Occipital lobe (tissue), 2 donors: ENCODE results near the gene CABLES2. TPM values are rescaled to one million over a fixed set of nuclear protein-coding genes. Genes with fewer than 3 reads are reported as not detected.

ENCODE experiments used
- DNase-seq: peaks from one replicate; lab custom pipeline; 2025; lab: John Stamatoyannopoulos, UW
- total RNA-seq: library from RNA; depleted of rRNA; stranded (reverse); fragments of >200 nt; gene quantifications from one replicate; pipeline ENCODE4 v1.2.3, GENCODE V29; 2014

CABLES2 gene, protein sequence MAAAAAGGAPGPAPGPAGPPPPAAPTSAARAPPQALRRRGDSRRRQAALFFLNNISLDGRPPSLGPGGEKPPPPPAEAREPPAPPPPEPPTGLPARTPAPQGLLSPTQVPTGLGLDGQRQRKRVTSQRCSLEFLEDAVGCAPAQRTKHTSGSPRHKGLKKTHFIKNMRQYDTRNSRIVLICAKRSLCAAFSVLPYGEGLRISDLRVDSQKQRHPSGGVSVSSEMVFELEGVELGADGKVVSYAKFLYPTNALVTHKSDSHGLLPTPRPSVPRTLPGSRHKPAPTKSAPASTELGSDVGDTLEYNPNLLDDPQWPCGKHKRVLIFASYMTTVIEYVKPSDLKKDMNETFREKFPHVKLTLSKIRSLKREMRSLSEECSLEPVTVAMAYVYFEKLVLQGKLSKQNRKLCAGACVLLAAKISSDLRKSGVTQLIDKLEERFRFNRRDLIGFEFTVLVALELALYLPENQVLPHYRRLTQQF
- total RNA-seq: 2.3 TPM

DNA sequence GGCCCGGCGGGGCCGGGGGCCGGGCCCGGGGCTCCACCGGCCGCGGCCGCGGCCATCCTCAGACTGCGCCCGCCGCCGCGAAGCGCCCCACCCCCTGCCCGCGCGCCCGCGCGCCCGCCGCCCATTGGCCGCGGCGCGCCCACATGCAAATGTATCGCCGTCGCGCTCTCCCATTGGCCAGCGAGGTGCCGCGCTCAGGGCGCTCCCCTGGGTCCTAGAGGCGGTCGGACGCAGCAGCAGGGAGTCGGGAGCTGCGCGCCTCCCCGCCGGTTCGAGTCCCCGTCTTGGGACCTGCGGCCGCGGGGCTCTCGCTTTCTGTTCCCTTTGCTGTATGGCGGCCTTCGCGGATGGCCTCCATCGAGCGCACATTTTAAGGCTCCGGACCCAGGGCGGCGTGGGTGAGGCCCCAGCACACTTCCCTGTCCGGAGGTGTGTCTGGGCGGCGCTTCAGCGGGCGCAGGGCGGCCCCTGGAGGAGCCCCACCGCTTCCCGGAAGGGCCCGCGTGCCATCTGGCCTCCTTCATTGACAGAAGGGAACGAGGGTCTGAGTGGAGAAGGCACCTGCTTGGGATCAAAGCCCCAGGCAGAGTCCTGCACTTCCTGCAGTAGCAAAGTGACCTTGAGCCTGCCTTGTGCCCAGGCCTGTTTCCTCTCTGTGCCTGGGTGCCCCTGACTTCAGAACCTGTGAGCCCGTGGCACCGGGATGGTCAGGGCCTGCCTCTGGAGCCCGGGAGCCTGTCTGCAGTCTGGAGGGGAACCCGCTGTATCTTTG lies at the start of gene CABLES2:
Gene CABLES2 (minus strand): TSS at position 65 of the 772 bp plus-strand sequence. CDS start 9 bp downstream, at position 56.
- peak; percentile 94 for DNase-seq

DNA sequence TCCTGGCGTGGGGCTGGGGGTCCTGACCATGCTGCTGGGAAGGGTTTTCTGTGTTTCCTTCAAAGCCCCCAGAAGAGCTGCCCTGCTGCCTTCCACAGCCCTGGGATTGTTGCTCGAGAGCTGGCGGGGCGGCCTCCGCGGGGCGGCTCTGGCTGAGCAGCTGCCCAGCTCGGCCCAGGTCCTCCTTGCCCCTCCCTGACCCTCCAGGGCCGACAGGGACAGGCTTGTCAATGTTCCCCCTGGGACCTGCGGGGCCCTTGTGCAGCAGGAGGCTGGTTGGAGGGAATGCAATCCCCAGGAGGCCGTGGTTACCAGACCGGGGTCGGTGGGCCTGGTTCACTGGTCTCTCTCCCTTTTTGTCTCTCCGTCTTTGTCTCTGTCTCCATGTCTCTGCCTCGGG lies 48.8 kb upstream of the CABLES2 start:
- no peak for DNase-seq

DNA sequence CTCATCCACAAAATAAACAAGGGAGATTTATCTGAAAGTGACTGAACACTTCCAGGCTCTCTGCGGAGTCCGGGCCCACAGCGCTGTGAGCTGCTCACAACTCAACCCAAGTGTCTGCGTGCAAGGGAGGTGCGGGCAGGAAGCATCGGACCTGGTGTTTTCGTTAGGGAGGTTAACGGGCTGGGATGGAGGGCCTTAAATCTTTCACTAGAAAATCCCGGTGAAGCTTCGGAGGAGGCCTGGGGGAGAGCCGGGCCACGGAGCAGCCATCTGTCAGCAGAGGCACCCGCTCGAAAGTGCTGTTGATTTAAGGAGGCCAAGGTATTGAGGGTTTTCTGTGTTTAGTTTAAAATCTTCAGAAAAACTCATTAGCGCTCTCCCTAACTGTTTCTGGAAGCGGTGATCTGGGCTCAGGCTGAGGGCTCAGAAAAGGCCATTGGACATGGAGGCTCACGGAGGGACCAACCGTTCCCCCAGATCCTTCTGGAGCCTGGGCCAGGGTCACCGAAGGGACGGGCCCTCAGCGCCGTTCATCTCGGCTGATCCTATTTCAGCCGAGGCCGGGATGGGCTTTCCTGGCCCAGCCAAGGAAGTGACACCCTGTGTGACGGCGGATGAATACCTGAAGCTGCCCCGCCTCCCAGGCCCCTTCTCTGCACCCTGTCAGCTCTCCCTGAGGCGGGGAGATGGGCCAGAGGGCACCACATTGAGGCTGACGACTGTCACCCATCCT lies 48.0 kb upstream of the CABLES2 start:
- DNase-seq: no peak

DNA sequence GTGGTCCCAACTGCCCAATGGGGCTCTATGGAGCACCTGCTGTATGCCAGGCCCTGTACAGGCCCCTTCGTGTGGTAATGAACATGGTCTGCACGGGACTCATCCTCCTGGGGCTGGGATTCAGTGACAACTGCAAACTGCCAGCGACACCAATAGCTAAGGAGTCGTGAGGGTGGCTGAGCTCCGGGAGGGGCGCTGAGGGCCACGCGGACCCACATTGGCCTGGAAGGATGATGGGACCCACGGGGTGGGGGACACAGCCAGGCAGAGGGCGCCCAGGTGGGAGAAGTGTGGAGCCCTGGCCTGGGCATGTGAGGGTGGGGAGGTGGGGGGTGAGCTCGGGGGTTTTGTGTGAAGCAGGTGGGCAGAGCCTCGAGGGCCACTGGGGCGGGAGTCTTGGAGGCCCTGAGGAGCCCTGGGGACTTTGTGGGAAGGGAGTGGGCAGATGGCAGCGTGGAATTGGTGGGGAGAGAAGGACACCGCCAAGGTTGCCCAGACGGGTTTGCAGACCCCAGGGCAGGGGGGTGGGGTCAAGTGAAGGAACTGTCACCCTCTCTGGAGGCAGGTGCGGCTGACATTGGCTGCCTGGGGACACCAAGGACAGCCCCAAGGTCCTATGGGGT lies 46.2 kb upstream of the CABLES2 start:
- no peak for DNase-seq

DNA sequence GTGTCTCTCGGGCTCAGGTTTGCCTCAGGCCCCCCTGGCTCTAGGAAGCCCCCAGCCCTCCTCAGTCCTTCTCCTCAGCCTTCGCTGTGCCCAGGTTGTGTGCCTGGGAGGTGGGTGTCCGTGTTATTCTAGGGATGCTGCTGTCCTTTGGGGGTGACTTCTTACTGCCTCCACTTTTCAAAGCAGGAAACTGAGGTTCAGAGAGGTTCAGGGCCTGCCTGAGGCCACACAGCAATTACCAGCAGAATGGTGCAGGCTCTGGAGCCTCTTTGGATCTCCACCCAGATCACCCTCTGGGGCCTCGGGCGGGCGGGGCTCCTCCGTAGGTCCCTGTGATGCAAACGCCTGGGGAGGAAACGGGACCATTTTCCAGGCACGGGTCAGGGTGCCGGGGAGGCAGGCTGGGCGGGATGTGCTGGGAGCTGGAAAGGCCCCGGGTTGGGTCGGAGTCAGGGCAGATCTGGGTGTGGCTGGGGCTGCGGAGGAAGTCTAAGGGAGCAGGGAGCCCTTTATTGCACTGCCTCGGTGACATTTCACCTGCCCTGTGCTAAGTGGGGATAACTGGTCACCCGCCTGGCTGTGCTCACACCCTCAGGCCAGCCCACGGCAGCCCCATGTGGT lies 45.5 kb upstream of the CABLES2 start:
- DNase-seq: no peak

DNA sequence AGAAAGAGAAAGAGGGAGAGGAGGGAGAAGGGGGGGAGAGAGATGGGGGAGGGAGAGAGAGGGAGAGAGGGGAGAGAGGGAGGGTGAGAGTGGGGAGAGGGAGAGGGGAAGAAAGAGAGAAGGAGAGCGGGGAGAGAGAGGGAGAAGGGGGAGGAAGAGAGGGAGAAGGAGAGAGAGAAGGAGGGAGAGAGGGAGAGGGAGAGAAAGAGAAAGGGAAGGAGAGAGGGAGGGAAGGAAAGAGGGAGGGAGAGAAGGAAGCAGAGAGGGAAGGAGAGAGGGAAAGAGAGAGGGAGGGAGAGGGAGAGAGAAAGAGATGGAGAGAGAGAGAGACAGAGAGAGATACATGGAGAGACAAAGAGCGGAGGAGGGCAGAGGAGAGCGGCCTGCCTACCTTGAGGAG lies 44.9 kb upstream of the CABLES2 start:
- DNase-seq: no peak

DNA sequence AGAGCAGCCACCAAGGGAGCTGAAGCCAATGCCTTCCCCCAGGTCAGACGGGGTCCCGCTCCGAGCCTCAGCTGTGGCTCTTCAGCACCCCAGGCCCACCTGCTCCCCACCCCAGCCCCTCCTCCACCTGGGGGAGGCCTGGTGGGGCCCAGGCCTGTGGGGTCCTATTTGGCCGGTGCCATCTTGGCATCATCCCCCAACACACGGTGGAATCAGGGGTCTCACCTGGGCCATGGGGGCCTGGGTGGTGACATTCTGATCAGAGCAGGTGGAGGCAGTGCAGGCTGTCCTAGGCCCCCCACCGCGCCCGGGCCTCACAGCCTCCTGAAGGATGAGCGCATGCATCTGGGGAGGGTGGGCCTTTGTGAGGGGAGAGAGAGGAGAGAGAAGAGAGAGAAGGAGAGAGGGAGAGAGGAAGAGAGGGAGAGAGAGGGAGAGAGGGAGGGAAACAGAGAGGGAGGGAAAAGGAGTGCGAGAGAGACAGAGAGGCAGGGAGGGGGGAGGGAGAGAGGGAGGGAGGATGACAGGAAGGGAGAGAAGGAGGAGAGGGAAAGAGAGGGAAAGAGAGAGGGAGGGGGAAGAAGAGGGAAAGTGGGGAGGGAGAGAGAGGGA lies 44.2 kb upstream of the CABLES2 start:
- no peak for DNase-seq

DNA sequence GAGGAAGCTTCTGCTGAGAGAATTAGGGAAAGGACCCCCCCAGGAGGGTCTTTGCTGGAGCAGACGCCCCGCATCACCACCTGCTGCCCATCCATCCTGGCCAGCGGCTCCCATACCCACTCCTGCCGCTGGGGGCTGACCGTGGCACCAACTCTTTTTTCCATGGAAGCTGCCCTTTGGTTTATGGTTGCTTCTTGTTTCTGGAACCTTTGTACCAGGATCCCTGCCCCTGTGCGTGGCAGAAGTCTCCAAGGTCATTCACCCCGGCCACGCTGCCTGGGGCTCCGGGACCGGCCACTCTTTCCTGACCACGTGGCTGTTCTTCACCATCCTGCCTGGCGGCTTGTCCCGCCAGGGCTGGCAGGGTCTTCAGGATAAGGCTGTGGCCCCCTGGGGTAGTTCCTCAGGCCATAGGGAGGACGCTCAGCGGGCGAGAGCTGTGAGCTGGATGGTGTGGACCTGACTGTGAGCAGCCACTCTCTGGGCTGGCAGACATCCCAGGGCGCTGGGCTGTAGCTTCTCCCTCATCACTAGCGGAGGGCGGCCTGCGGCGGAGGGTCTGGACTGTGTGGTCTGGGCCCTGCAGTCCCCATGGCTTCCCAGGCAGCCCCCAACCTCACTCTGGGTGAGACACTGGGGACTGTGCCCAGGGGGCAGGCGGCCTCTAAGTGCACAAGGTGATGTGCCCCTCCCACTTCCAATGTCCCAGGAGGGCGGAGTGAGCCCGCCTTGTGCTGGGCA lies 43.0 kb upstream of the CABLES2 start:
- no peak for DNase-seq

DNA sequence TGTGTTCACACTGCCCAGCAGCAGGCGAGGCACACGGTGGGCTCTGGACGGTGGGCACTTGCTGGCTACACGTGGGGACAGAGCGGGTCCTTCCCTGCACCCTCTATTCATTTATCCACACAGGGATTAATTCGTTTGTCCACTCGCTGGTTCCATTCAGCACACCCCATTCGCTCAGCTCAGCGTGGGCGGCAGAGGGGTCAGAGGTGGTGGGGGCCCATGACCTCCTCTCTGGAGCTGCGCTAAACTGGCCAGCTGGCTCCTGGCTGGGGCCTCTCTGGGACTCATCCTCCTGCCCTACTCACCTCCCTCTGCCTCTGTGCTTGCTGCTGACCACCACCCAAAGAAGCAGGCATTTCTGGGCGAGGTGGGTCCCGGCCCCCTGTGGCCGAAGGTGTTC lies 41.7 kb upstream of the CABLES2 start:
- no peak for DNase-seq

DNA sequence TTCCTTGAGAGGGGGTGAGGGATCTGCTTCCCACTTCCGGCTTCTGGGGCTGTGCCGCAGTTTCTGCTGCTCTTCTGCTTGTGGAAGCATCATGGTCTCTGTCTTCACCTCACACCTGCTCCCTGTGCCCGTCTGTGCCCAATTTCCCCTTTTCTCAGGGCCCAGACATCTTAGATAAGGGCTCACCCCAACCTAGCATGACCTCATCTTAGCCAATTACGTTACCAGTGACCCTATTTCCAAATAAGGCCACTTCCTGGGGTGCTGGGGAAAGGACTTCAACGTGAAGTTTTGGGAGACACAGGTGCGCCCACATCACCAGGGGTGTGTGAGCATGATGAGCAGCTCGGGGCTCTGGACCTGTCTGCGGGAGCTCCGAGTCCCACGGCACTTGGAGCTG lies 41.0 kb upstream of the CABLES2 start:
- no peak for DNase-seq

DNA sequence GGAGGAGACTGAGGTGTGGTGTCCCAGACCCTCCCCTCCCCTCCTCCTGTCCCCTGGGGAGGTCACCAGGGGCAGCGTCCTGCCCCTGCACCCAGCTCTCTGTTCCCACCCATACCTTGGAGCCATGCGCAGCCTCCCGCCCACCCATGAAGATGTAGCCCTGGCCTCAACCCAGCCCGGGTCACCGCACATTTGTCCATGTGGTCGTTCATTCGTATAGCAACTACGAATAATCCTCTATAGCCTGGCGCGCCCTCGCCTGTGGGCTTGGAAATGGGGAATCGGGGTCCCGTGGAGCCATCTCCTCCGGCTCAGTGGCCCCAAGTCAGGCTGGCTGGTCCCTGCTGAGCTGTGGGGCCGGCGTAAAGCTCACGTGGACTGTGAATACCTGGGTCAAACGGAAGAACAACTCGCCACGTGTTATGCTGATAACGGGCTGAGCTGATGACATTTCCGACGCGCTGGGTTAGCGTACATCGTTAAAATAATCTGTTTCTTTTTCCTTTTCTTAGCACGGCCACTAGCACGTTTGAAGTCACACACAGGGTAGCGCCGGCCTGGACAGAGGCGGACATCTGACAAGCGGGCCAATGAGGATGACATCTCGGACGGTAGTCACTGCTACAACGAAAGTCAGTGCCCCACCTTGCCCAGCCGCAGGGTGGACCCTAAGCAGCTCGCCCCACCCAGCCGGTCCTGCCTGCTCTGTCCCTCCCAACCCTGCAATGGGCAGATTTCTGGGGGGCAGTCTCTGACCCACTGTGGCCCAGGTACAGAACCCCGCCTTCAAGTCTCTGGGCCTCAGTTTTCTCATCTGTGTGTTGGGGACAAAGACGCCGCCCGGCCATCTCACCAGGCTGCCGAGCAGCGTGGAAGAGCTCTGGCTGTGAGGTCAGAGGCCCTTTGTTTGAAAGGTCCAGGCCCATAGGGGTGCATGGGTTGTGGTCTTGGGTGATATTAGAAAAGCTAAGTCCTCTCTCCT lies 40.1 kb upstream of the CABLES2 start:
- no peak for DNase-seq

DNA sequence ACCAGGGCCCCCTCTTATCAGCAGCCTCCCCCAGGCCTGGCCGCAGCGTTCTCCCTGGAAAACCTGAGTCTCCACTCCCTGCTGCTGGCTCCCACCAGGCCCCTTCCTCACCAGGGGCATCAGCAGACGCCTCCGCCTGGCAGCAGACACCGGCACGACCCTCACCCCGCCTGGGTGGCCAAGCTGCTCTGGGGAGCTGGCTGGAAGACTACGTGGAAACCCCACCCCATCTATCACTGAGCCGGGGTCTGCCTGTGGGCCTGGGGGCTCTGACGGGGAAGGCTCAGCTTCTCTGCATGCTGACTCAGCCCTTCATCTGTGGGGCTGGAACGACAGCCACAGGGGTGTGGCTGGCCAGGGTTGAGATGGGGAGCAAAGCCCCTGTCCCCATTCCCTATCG lies 39.4 kb upstream of the CABLES2 start:
- DNase-seq: no peak

DNA sequence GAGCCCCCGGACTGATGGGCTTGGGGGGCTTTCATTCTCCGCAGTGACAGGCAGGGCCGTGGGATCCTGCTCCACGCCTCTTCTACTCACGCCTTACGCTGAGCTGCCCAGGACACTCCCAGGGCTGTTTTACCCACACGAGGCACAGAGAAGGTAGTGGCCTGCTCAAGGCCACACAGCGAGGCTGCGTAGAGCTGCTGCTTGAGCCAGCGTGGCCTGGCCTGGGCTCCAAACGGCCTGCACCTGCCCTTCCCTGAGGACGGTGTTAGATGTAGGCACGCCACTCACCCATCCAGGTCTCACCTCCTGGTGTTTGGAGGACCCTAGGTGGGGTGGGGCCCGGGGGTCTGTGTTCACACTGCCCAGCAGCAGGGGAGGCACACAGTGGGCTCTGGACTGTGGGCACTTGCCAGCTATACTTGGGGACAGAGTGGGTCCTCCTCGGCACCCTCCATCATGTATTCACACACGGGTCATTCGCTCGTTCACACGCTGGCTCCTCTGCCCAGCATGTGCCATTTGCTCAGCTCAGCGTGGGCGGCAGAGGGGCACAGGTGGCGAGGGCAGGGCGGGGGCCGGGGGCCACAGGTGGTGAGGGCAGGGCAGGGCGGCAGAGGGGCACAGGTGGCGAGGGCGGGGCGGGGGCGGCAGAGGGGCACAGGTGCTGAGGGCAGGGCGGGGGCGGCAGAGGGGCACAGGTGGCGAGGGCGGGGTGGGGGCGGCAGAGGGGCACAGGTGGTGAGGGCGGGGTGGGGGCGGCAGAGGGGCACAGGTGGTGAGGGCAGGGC lies 38.7 kb upstream of the CABLES2 start:
- DNase-seq: no peak

DNA sequence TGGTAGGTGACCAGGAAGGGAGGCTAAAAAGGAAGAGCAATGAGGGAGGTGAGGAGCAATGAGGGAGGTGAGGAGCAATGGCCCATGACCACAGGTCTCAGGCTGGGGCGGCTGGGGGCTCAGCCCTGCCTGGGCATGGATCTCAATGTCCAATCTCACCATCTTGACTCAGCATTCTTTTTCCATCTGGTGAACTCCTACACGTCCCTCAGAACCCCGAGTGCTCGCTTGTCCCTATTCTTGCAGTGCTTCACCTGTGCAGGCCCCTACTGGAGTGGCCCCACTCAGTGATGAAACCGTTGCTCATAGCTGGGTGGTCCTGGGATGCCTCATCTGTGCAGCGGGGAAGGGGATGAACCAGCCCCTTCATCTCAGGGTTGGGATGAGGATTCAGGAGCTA lies 37.2 kb upstream of the CABLES2 start:
- DNase-seq: no peak

DNA sequence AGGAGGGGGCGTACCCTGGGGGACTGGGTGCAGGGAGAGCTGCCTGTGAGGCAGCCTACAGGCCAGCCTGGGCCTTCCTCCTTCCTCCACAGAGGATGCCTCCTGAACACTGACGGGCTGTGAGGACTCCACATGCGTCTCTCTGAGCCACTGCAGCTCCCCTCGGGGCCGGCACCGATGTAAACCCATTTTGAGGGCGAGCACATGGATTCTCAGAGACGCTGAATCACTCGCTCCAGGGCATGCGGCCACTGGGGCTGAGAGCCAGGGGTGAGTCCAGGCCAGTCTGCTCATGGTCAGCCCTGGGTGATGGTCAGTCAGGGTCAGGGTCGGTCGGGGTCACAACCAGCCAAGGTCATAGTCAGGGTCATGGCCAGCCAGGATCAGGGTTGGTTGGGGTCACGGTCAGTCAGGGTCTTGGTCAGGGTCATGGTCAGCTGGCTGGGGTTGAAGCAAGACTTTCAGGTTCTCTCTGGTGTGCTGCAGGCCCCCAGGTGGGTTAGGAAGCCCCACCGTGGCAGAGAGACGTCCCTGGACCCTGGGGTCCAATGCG lies 35.0 kb upstream of the CABLES2 start:
- DNase-seq: no peak

DNA sequence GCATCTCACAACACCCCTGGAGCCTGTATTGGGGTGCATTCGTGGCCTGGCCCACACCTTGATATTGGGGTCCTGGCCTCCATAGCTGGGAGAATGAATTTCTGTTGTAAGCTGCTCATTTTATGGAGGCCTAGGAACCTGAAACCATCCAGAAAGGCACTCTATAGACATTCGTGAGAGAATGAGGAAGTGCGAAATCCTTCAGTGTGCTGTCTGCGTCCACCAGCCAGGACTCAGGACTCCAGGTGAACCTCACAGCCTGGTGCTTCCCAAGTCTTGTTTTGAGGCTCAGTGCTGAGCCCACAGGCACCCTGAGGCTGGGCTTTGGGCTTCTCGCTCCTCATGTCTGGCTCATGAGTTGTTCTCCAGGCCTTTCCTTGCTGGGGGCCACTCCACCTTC lies 32.1 kb upstream of the CABLES2 start:
- no peak for DNase-seq

DNA sequence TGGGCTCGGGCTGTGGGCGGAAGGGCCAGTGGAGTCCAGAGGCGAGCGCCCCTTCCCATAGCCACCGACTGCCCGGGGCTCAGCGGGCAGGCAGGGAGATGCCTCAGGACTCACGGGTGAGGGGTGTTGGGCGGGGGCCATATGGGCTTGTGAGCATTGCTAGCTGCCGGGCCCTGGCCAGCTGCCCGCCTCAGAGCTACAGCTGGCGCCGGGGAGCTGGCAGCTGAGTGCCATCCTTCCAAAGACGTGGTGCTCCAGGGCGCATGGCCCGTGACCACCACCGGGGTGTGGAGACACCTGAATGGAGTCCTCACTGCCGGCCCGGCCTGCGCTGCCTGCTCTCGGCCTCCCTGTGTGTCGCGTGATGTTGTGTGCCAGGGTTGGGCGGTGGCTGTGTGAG lies 30.8 kb upstream of the CABLES2 start:
- no peak for DNase-seq

DNA sequence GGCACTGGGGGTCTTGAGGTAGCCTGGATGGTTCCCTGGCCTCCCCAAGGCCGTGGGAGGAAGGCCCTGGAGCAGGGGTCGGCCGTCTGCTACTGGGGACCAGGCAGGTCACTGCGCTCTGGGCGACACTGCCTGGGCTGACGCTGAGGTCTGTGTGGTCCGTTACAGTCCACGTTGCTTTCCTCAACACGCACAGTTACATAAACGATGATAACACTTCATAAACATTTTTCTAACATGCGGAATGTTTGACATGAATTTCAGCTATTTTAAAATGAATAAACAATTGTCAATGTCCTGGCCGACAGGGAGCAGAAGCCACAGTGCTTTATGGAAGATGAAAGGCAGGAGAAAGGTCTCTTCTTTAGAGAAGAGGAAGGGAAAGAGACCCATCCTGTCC lies 30.4 kb upstream of the CABLES2 start:
- DNase-seq: no peak
